Measurements from ENCODE around the gene MDH2. TPM values are rescaled to one million over a fixed set of nuclear protein-coding genes. Genes with fewer than 3 reads are reported as not detected.
"Not testable (repeated sequence)": the region's sequence is repeated elsewhere in the genome, so short reads cannot be mapped to it uniquely, and the experiment has no call there.

Gene MDH2, protein sequence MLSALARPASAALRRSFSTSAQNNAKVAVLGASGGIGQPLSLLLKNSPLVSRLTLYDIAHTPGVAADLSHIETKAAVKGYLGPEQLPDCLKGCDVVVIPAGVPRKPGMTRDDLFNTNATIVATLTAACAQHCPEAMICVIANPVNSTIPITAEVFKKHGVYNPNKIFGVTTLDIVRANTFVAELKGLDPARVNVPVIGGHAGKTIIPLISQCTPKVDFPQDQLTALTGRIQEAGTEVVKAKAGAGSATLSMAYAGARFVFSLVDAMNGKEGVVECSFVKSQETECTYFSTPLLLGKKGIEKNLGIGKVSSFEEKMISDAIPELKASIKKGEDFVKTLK
- total RNA-seq (10 to 100 TPM; 73.6 to 77.0 TPM), total RNA-seq (47.6 to 58.8 reads per million in 2 donors)

DNA sequence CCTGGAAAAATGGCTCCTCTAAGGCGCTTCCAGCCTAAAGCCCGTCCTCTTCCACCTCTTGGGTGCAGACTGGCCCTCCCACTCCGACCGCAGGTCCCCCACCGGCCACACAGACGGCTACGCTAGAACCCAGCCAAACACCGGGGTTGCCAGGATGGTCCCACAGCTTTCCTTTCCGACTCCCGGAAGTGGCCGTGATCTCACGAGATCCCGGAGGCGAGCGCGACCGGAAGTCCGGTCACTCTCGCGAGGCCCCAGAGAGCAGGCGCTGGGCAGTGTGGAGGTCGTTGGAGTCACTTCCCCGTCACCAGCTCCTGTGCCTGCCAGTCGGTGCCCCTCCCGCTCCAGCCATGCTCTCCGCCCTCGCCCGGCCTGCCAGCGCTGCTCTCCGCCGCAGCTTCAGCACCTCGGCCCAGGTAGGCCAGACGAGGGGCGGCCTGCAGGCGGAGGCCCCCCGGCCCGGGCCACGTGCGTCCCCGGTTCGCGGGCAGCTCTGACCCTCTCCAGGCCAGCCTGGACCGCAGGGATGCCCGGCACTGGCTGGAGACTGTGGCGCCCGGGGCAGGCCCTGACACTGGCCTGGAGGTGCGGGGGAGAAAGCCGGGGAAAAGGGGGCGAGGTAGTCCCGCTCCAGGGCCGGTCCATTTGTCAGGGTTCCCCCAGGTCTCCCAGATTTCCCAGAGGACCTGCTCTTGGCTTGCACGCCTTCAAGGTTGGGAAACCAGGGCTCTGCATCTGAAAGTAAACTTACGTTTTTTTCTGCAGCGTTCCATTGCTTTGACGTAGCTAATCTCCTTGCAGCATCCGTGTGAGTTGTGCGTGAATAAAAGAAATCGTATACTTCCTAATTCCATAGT, at the start of gene MDH2, which contains the start of gene STYXL1:
Gene MDH2 (plus strand): TSS at position 296 of the 857 bp plus-strand sequence. CDS start 55 bp downstream, at position 351.
Gene STYXL1 (minus strand): TSS at position 190 of the 857 bp plus-strand sequence. CDS start 17,477 bp downstream, outside the sequence.
- Mint-ChIP-seq H3K4me3 (peak within 1 kb of the TSS; percentile 97), H3K4me1 (peaks cover 33% of the 10 kb centered on the region), H3K36me3 (ENCODE audit: low read depth) (peaks cover 4% of the 10 kb centered on the region), H3K27me3 (no peaks in the 10 kb centered on the region), H3K27ac (peak within 1 kb of the TSS; percentile 92)
- ATAC-seq = peak; percentile 85
- DNase-seq = peak; percentile 68 to 75 (median 74)
- H3K9me3 ChIP-seq (ENCODE audit: control insufficient read depth, low read length, poor library complexity, severe bottlenecking) = no peaks in the 10 kb centered on the region

DNA sequence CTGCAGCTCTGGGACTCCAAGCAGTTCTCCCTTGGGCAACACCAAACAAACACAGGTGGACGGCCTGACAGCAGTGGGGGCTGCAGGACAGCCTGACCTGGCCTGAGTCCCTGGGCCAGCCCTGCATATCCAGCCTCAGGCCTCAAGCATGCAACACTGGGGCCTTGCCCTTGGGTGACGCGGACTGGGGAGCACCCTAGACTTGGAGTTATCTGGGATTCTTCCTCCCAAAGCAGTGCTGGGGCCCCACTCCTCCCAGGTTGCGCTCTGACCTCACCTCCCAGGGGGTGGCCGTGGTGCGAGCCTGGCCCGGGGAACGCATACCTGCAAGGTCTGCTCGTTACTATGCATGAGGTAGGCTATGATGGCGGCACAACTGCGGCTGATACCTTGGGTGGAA, 47.3 kb upstream of the MDH2 start:
- Mint-ChIP-seq H3K27me3 (no peaks in the 10 kb centered on the region), H3K4me3 (no peak overlapping the region), H3K4me1 (peaks cover 18% of the 10 kb centered on the region), H3K36me3 (ENCODE audit: low read depth) (peaks cover 9% of the 10 kb centered on the region), H3K27ac (no peak overlapping the region)
- DNase-seq = no peak
- no peak for ATAC-seq
- no peaks in the 10 kb centered on the region for H3K9me3 ChIP-seq (ENCODE audit: control insufficient read depth, low read length, poor library complexity, severe bottlenecking)

DNA sequence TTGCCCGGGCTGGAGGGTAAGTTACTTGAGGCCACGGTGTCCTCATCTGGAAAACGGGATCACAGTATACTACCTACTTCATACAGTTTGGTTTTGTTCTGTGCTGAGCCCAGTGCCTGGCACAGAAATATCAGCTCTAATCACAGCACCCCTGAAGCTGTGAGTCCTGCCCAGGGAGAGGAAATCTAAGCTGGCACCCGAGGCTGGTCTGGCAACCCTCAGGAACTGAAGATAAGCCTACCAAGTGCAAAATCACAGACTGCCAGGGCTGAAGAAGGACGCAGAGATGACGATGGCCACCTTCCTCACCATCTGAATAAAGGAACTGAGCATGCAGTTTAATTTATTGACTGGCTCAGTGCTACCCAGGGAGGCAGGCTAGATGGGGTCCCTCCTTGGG, 45.8 kb upstream of the MDH2 start:
- peaks cover 11% of the 10 kb centered on the region for H3K4me1 Mint-ChIP-seq
- no peaks in the 10 kb centered on the region for H3K9me3 ChIP-seq (ENCODE audit: control insufficient read depth, low read length, poor library complexity, severe bottlenecking)
- H3K27me3 Mint-ChIP-seq = no peaks in the 10 kb centered on the region
- H3K4me3 Mint-ChIP-seq = no peak overlapping the region
- no peak overlapping the region for H3K27ac Mint-ChIP-seq
- H3K36me3 Mint-ChIP-seq (ENCODE audit: low read depth) = peaks cover 7% of the 10 kb centered on the region
- ATAC-seq (no peak), DNase-seq (no peak)

DNA sequence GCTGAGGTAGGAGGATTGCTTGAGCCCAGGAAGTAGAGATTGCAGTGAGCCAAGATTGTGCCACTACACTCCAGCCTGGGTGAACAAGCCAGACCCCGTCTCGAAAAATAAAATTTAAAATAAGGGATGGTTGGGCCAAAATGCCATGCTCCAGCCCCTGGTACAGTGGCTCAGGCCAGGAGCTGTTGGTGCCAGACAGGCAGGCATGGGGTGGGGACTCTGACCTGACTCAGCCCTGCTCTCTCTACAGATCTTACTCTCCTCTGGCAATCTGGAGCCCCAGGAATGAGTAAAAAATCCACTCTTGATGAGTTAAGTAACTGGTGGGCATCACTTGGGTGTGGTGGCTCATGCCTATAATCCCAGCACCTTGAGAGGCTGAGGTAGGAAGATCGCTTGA, 45.1 kb upstream of the MDH2 start:
- Mint-ChIP-seq H3K4me1 (peaks cover 6% of the 10 kb centered on the region), H3K27me3 (no peaks in the 10 kb centered on the region), H3K36me3 (ENCODE audit: low read depth) (peaks cover 7% of the 10 kb centered on the region), H3K4me3 (no peak overlapping the region), H3K27ac (no peak overlapping the region)
- H3K9me3 ChIP-seq (ENCODE audit: control insufficient read depth, low read length, poor library complexity, severe bottlenecking) = no peaks in the 10 kb centered on the region
- no peak for DNase-seq
- no peak for ATAC-seq

DNA sequence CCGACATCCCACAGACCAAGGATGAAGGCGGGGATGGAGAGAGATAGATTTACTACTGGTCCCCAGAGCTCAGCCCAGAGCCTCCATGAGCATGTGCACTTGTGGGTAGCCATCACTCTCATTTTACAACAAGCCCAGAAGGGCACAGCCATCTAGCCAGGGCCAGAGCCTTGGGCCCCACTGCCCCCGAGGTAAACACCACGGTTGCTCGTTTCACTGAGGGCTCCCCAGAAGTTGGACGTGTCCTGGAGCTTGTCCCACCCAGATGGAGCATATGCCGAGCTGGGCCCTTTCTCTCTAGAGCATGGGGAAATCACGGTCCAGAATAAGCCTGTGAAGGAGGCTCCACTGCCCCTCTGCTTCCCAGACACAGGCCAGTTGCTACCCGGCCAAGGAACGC, 44.6 kb upstream of the MDH2 start:
- Mint-ChIP-seq H3K36me3 (ENCODE audit: low read depth) (peaks cover 7% of the 10 kb centered on the region), H3K4me1 (peaks cover 9% of the 10 kb centered on the region), H3K27me3 (no peaks in the 10 kb centered on the region), H3K4me3 (no peak overlapping the region), H3K27ac (no peak overlapping the region)
- no peak for ATAC-seq
- DNase-seq = no peak
- no peaks in the 10 kb centered on the region for H3K9me3 ChIP-seq (ENCODE audit: control insufficient read depth, low read length, poor library complexity, severe bottlenecking)

DNA sequence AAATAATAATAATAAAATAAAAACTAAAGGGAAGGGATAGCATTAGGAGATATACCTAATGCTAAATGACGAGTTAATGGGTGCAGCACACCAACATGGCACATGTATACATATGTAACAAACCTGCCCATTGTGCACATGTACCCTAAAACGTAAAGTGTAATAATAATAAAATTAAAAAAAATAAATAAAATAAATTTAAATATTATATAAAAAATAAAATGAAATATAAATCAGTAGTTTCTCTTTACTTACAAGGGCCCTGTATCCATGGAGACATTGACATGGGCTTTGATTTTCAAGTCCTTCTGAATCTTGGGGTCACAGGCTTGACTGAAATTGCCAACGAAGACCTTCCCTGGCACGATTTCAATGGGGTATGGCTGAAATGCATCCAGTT, 42.9 kb upstream of the MDH2 start:
- ATAC-seq; DNase-seq; H3K4me3 Mint-ChIP-seq; H3K36me3 Mint-ChIP-seq (ENCODE audit: low read depth); H3K9me3 ChIP-seq (ENCODE audit: control insufficient read depth, low read length, poor library complexity, severe bottlenecking); H3K27me3 Mint-ChIP-seq; H3K27ac Mint-ChIP-seq: not testable (repeated sequence)
- H3K4me1 Mint-ChIP-seq = peaks cover 21% of the 10 kb centered on the region

DNA sequence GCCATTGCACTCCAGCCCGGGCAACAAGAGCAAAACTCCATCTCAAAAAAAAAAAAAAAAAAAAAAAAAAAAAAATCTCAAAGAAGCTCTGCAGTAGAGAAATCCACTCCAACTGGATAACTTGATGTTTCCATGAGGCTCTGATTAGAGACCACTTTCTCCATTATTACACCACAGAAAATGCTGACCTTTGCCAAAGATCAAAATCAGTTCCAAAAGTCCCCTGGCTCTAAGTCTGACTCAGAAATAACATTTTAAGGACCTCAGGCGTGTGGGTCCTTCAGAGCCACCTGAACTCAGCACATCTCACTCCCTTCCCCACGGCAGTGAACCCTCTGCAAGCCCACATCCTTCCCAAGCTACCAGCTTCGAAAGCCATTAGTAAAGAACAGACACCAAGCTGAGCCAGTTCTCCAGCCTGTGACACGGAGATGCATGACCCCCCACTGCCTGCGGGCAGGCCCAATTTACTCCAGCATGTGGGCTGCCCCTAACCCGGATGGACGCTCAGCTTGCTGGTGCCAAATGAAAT, 39.7 kb upstream of the MDH2 start:
- ATAC-seq = no peak
- DNase-seq = no peak
- Mint-ChIP-seq H3K27ac (peak overlapping the region; percentile 90), H3K36me3 (ENCODE audit: low read depth) (peaks cover 2% of the 10 kb centered on the region), H3K4me3 (no peak overlapping the region), H3K27me3 (no peaks in the 10 kb centered on the region), H3K4me1 (peaks cover 28% of the 10 kb centered on the region)
- H3K9me3 ChIP-seq (ENCODE audit: control insufficient read depth, low read length, poor library complexity, severe bottlenecking) = no peaks in the 10 kb centered on the region

DNA sequence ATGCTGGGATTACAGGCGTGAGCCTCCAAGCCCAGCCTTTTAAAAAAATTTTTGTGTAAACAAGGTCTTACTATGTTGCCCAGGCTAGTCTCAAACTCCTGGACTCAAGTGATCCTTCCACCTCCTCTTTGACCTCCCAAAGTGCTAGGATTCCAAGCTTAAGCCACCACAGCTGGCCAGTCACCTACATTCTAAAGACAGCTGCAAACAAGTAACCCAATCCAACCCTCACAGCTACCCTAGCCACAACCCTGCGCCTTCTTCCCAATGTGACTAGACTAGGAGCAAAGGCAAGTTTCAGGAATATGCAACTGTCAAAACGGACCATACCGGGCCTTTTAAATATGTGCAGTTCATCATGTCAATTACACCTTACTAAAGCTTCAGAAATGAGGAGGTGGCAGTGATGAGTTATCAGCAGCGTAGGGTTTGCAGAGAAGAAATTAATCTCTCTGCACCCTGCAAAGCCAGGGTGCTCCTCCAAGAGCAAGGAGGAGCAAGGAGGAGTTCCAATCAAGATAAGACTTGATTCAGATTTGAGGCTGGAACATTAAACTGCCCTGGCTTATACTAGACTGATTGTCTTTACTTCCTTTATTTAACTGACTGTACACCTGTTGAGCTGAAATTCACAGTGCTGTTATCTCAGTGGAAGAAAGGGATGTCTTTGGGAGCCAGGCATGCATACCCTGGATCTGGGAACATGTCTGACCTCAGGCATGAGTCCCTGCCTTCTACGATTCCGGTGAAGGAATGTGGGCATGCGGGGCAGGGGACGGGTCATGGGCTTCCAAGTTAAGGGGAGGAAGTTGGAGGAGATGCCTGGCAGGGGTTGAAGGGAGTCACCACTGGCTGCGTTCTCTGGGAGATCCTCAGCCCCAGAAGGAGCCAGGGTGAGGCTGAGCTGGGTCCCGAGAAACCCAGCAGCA, 38.0 kb upstream of the MDH2 start:
- Mint-ChIP-seq H3K4me3 (peak overlapping the region; percentile 88), H3K36me3 (ENCODE audit: low read depth) (peaks cover 4% of the 10 kb centered on the region), H3K4me1 (peaks cover 28% of the 10 kb centered on the region), H3K27ac (peak overlapping the region; percentile 90), H3K27me3 (no peaks in the 10 kb centered on the region)
- ATAC-seq (no peak), DNase-seq (no peak)
- H3K9me3 ChIP-seq (ENCODE audit: control insufficient read depth, low read length, poor library complexity, severe bottlenecking) = no peaks in the 10 kb centered on the region

DNA sequence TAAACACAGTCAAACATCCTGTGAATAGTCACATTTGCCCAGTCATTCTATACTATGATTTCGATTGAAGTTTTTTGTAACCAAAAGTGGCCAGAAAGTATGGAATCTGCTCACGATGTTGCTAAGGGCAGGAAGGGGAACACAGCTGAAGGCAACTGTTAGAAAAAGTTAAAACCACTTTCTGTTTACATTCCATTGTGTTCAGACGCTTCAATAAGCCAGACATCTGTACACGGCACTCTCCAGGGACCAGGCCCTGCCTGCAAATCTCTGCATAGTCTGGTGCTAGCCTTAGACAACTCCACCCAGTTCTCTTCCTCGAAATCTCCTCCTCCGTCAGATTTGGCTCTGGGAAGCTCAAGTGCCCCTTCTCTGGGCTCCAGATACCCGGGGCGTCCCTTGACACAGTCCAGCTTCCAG, 36.5 kb upstream of the MDH2 start:
- ATAC-seq (no peak), DNase-seq (no peak)
- H3K27me3 Mint-ChIP-seq = no peaks in the 10 kb centered on the region
- peaks cover 2% of the 10 kb centered on the region for H3K36me3 Mint-ChIP-seq (ENCODE audit: low read depth)
- H3K4me1 Mint-ChIP-seq = peaks cover 28% of the 10 kb centered on the region
- no peak overlapping the region for H3K4me3 Mint-ChIP-seq
- no peaks in the 10 kb centered on the region for H3K9me3 ChIP-seq (ENCODE audit: control insufficient read depth, low read length, poor library complexity, severe bottlenecking)
- H3K27ac Mint-ChIP-seq = peak overlapping the region; percentile 66

DNA sequence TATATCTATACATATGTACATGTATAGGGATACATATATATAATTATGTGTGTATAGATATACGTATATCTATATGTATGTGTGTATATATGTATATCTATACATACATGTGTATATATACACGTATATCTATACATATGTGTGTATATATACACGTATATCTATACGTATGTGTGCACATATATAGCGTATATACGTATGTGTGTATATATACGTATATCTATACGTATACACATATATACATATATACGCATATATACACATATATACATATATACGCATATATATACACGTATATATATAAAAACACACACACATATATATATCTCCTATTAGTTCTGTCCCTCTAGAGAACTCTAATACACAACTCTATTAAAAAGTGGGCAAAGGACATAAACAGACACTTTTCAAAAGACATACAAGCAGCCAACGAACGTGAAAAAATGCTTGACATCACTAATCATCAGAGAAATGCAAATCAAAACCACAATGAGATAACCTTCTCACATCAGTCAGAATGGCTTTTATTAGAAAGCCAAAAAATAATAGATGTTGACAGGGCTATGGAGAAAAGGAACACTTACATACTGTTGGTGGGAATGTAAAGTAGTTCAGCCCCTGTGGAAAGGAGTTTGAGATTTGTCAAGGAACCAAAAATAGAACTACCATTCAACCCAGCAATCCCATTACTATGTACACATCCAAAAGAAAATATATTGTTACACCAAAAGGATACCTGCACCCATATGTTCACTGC, 31.5 kb upstream of the MDH2 start:
- Mint-ChIP-seq H3K4me1 (peaks cover 5% of the 10 kb centered on the region), H3K4me3 (no peak overlapping the region), H3K27ac (no peak overlapping the region), H3K27me3 (no peaks in the 10 kb centered on the region), H3K36me3 (ENCODE audit: low read depth) (peaks cover 5% of the 10 kb centered on the region)
- H3K9me3 ChIP-seq (ENCODE audit: control insufficient read depth, low read length, poor library complexity, severe bottlenecking) = no peaks in the 10 kb centered on the region
- no peak for ATAC-seq
- no peak for DNase-seq

DNA sequence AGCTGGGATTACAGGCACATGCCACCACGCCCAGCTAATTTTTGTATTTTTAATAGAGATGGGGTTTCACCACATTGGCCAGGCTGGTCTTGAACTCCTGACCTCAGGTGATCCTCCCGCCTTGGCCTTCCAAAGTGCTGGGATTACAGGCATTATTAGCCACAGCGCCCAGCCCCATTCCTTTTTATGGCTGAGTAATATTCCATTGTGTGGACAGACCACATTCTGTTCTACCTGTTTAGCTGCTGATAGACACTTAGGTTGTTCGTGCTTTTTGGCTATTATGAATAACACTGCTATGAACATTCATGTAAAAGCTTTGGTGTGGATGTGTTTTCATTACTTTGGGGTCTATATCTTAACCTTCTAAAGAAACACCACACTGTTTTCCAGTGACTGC, 29.4 kb upstream of the MDH2 start:
- not testable (repeated sequence) for H3K4me3 Mint-ChIP-seq; H3K9me3 ChIP-seq (ENCODE audit: control insufficient read depth, low read length, poor library complexity, severe bottlenecking); ATAC-seq; DNase-seq; H3K27me3 Mint-ChIP-seq; H3K36me3 Mint-ChIP-seq (ENCODE audit: low read depth); H3K4me1 Mint-ChIP-seq; H3K27ac Mint-ChIP-seq
